ENCODE measurements around the gene GPAT2. TPM values are rescaled to one million over a fixed set of nuclear protein-coding genes. Genes with fewer than 3 reads are reported as not detected.

The GPAT2 gene
- total RNA-seq, 2 experiments from 2014 or later, result not detected

DNA sequence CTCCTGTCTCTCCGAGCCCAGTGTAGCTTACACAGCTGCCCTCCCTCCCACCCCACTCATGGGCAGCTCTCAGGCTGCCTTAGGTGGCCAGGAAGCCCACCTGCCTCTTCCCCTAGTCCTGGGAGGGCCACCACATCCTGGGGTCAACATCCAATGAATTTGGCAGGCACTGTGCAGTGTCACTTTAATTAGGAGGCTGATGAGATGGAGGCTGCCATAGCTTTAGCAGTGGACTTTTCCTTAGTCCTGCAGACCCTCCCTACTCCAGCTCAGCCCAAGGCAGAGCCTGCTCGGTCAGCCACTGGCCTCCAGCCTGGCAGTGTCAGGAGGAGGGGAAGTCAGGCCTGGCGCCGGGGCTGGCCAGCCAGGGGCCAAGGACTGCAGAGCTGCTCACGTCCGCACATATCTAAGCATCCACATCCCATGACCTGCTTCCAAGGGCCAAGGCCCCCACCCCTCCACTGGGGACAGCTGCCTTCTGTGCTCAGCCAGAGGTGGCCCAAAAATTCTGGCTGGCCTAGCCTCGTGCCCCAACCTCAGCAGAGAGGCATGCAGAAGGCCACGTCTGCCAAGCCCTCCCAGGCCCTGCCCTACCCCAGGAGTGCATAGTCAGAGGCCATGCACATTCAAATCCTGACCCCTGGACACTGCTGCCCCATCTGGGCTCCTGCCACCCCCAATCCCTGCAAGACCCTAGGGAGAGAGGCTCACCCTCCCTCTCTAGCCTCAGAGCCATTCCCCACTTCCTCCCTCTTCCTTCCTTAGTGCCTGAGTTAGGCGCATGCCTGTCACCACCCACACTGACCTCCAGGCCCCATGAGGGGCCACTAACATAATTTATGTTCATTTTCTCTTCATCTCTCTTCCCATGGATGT lies 48.6 kb upstream of the GPAT2 start:
- no peak overlapping the region for H3K4me3 ChIP-seq (ENCODE audit: low read depth, low read length, poor library complexity, severe bottlenecking)
- no peak overlapping the region for H3K27ac ChIP-seq (ENCODE audit: low read depth, low read length, poor library complexity, severe bottlenecking)
- POLR2A ChIA-PET, result no interaction called here
- H4K20me1 ChIP-seq (ENCODE audit: insufficient read depth, low read length), result no peaks in the 10 kb centered on the region
- H3K9me2 ChIP-seq (ENCODE audit: insufficient read depth, low read length), result no peaks in the 10 kb centered on the region
- no peak for DNase-seq (ENCODE audit: low spot score)
- CTCF ChIA-PET (ENCODE audit: unreplicated experiment), result no interaction called here
- intact Hi-C loops (cut with micrococcal nuclease; ENCODE audit: unreplicated experiment), result no loop called here
- TF ChIP-seq CTCF (conservative IDR thresholded peaks at IDR 0.05; ENCODE audit: low read length), result no peak
- no peak for TF ChIP-seq EZH2phosphoT487 (IDR thresholded peaks at IDR 0.05; ENCODE audit: borderline replicate concordance, low read depth, low read length)
- H2AFZ ChIP-seq (ENCODE audit: low read length), result no peak overlapping the region
- no peak overlapping the region for H3K4me2 ChIP-seq (ENCODE audit: low read length)
- no peaks in the 10 kb centered on the region for H3K79me2 ChIP-seq (ENCODE audit: insufficient read depth, low read depth, low read length)
- H3K9me3 ChIP-seq (ENCODE audit: low read length), result no peaks in the 10 kb centered on the region
- no peaks in the 10 kb centered on the region for H3K4me1 ChIP-seq (ENCODE audit: insufficient read depth, low read length, poor library complexity, severe bottlenecking)
- H3K36me3 ChIP-seq (ENCODE audit: insufficient read depth, low read length), result no peaks in the 10 kb centered on the region
- no TSS peak for BruUV-seq (replicated peaks)

DNA sequence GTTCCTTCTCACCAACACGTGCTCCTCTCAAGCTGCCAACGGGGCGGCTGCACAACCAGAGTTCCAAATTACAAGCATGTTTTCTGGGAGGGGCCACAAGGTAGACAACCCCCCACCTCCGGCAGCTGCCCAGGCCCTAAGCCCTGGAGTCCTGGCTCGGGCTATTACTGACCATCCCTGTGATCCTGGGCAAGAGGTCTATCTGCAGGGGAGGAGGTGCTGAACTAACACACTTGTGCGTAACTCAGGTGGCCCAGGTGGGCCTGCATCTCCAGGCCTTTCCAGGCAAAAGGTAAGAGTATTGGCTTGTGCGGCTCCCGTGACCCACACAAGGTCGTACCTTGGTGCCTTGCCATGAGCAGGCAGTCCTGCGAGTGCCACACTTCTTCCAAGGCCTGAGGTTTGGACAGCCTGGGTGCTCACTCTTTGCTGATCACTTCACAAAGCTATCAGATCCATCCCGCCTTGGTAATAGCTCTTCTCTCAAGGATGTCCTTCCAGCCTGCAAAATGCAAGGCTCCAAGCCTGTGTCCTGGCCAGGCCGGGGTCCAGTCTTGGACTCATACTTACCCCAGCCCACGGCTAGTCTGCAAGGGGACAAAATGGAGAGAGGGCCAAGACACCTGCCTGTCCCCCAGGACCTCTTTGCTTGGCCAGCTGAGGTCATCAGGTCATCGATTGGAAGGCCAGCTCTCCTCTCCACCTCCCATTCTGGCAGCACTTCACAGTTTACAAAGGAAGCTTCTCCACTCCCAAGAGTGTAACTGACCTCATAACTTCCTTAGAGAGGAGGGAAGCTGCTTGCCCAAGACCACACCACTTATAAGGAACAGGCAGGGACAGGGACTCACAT lies 47.7 kb upstream of the GPAT2 start:
- no peaks in the 10 kb centered on the region for H4K20me1 ChIP-seq (ENCODE audit: insufficient read depth, low read length)
- POLR2A ChIA-PET, result no interaction called here
- no peaks in the 10 kb centered on the region for H3K79me2 ChIP-seq (ENCODE audit: insufficient read depth, low read depth, low read length)
- no peak overlapping the region for H3K27ac ChIP-seq (ENCODE audit: low read depth, low read length, poor library complexity, severe bottlenecking)
- no peaks in the 10 kb centered on the region for H3K9me2 ChIP-seq (ENCODE audit: insufficient read depth, low read length)
- CTCF ChIA-PET (ENCODE audit: unreplicated experiment), result no interaction called here
- H3K36me3 ChIP-seq (ENCODE audit: insufficient read depth, low read length), result no peaks in the 10 kb centered on the region
- no peak overlapping the region for H2AFZ ChIP-seq (ENCODE audit: low read length)
- H3K4me2 ChIP-seq (ENCODE audit: low read length), result no peak overlapping the region
- no peaks in the 10 kb centered on the region for H3K4me1 ChIP-seq (ENCODE audit: insufficient read depth, low read length, poor library complexity, severe bottlenecking)
- intact Hi-C loops (cut with micrococcal nuclease; ENCODE audit: unreplicated experiment), result no loop called here
- no TSS peak for BruUV-seq (replicated peaks)
- DNase-seq (ENCODE audit: low spot score), result no peak
- H3K9me3 ChIP-seq (ENCODE audit: low read length), result no peaks in the 10 kb centered on the region
- H3K4me3 ChIP-seq (ENCODE audit: low read depth, low read length, poor library complexity, severe bottlenecking), result no peak overlapping the region
- TF ChIP-seq EZH2phosphoT487 (IDR thresholded peaks at IDR 0.05; ENCODE audit: borderline replicate concordance, low read depth, low read length), result no peak
- no peak for TF ChIP-seq CTCF (conservative IDR thresholded peaks at IDR 0.05; ENCODE audit: low read length)
